ENCODE data around the gene LAIR2. TPM values are rescaled to one million over a fixed set of nuclear protein-coding genes. Genes with fewer than 3 reads are reported as not detected.

LAIR2 gene
- total and polyA plus RNA-seq, 10 of the 15 experiments (the other 5 are each of a cell fraction or from before 2014, with no cell fraction given), result not detected

- TF ChIP-seq NR2C1 (IDR thresholded peaks at IDR 0.05) (no peak), PAX8 (IDR thresholded peaks at IDR 0.05) (no peak), NRF1 (conservative IDR thresholded peaks at IDR 0.05; ENCODE audit: low read depth, low read length) (no peak), NR2C2 (IDR thresholded peaks at IDR 0.05; ENCODE audit: borderline replicate concordance, control insufficient read depth, insufficient read length, low read depth) (no peak), NFIC (IDR thresholded peaks at IDR 0.05; ENCODE audit: low read depth, low read length) (peak; percentile 46), POLR2AphosphoS5 (IDR thresholded peaks at IDR 0.05; ENCODE audit: low read length) (no peak), RBBP5 (conservative IDR thresholded peaks at IDR 0.05) (no peak), ZNF592 (IDR thresholded peaks at IDR 0.05) (no peak), RB1 (IDR thresholded peaks at IDR 0.05; ENCODE audit: borderline replicate concordance) (no peak), NFYB (IDR thresholded peaks at IDR 0.05; ENCODE audit: insufficient read depth, low read depth, low read length) (no peak), E2F8 (IDR thresholded peaks at IDR 0.05; ENCODE audit: low read depth, partially characterized antibody) (no peak), SP1 (IDR thresholded peaks at IDR 0.05; ENCODE audit: low read depth, low read length) (peak; percentile 14), CEBPB (IDR thresholded peaks at IDR 0.05; ENCODE audit: borderline replicate concordance in 1 of 2, low read depth in 2 of 2, low read length in 2 of 2) (no peak), TCF12 (IDR thresholded peaks at IDR 0.05; ENCODE audit: low read depth, low read length) (no peak), PKNOX1 (IDR thresholded peaks at IDR 0.05) (peak; percentile 91), IKZF1 (conservative IDR thresholded peaks at IDR 0.05) (peak; percentile 75; the same call in 1 of the 2 replicates), EP300 (IDR thresholded peaks at IDR 0.05; ENCODE audit: borderline replicate concordance in 1 of 2, control insufficient read depth in 1 of 2, low read depth in 2 of 2, low read length in 2 of 2) (0 out of 4 replicates have a peak, but pooled peaks of 1 of the 2 experiments have one; percentile 14)
Observed at GRCh38 chr19:54521022-54521859, 18.6 kb downstream of the LAIR2 start (continued).
